Colonic mucosa (tissue), 4 donors: ENCODE measurements around the gene MDN1. TPM values are rescaled to one million over a fixed set of nuclear protein-coding genes. Genes with fewer than 3 reads are reported as not detected.

Experiments
- DNase-seq: peaks from one replicate; pipeline ENCODE4 v3.0.0-alpha.2; 2020
- H3K27ac ChIP-seq: fragments of 200-600 bp; one replicate; pipeline ENCODE4 v1.8.0; 2021
- H3K27me3 ChIP-seq: fragments of 200-600 bp; one replicate; pipeline ENCODE4 v1.8.0; 2021
- H3K36me3 ChIP-seq: fragments of 200-600 bp; one replicate; pipeline ENCODE4 v1.8.0; 2021
- H3K4me1 ChIP-seq: fragments of 200-600 bp; one replicate; pipeline ENCODE4 v1.8.0; 2021; ENCODE audit warnings: mild to moderate bottlenecking
- H3K4me3 ChIP-seq: fragments of 200-600 bp; one replicate; pipeline ENCODE4 v1.8.0; 2021
- H3K9ac ChIP-seq, 2 donors: one replicate each; pipeline ENCODE4 v1.7.0; 2013; ENCODE audit warnings: control low read depth in 2 of 2, low read depth in 2 of 2, low read length in 2 of 2
- H3K9me3 ChIP-seq: fragments of 200-600 bp; one replicate; pipeline ENCODE4 v1.8.0; 2021
- intact Hi-C: fragments of 100-400 bp; cut with DNase I; formaldehyde crosslinking; loops from one replicate; pipeline ENCODE4 v1.14.1; 2022
- total RNA-seq, 2 donors: library from RNA; stranded (reverse); fragmentation: NEBNext Ultra II Directional in 1 of 2; extraction: Animal tissue kit (Norgen Biotek cat#: 25700) in 1 of 2; gene quantifications; one replicate each; pipeline ENCODE4 v1.2.1, GENCODE V29; 2021
- TF ChIP-seq, protein P1 (sequence below): fragments of 200-600 bp; IDR thresholded peaks from one replicate; pipeline ENCODE4 v1.8.0; 2022; ENCODE audit warnings: antibody characterized with exemption, mild to moderate bottlenecking
- donor health status: healthy.
- donor health status: DM: no; HTN: no; CAD: no.
- donor health status: DM: no; HTN: no; CAD: no.

Gene MDN1
- total RNA-seq, 2 donors from 2014 or later, result 17.5 to 30.7 TPM

DNA sequence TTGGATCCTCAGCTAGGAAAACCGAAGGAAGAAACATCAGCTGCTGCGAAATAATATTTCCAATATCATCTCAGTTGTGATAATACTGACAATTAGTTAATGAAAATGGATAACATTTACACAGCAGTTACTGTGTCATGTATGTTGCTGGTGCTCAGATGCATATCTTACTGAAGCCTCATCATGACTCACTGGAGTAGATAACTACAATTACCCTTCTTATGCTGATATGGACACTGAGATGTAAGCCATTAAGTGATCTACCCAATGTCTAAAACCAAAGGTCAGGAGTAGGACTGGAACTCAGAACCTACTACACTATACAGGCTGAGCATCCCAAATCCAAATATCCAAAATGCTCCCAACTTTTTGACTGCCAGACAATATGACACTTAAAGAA lies 126.4 kb downstream of the MDN1 start:
- TF ChIP-seq, protein P1, sequence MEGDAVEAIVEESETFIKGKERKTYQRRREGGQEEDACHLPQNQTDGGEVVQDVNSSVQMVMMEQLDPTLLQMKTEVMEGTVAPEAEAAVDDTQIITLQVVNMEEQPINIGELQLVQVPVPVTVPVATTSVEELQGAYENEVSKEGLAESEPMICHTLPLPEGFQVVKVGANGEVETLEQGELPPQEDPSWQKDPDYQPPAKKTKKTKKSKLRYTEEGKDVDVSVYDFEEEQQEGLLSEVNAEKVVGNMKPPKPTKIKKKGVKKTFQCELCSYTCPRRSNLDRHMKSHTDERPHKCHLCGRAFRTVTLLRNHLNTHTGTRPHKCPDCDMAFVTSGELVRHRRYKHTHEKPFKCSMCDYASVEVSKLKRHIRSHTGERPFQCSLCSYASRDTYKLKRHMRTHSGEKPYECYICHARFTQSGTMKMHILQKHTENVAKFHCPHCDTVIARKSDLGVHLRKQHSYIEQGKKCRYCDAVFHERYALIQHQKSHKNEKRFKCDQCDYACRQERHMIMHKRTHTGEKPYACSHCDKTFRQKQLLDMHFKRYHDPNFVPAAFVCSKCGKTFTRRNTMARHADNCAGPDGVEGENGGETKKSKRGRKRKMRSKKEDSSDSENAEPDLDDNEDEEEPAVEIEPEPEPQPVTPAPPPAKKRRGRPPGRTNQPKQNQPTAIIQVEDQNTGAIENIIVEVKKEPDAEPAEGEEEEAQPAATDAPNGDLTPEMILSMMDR, result no peak
- intact Hi-C loops, result no loop called here
- no peak for DNase-seq
- Histone ChIP-seq H3K9ac (no peak overlapping the region), H3K4me1 (no peaks in the 10 kb centered on the region), H3K4me3 (no peak overlapping the region), H3K36me3 (peaks cover 5% of the 10 kb centered on the region), H3K27me3 (no peaks in the 10 kb centered on the region), H3K9me3 (no peaks in the 10 kb centered on the region), H3K27ac (no peak overlapping the region)

DNA sequence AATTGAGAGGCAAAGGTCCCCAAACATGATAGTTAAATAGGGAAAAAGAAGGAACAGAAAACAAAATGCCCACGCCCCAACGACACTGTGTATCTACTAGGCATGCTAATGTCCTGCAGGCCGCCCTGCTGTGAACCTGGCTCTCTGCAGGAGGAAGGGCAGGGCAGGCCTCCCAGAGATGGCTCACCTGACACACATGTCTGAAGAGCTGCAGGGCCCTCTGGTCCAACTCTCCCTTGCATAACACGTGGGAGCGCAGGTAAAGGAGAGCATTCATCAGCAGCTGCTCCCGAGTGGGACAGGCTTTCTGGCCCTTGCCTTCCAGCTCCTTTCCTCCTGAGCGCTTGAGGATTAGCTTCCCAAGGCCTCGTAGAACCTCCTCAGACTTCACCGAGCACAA lies 127.3 kb downstream of the MDN1 start:
- Histone ChIP-seq H3K27ac (no peak overlapping the region), H3K9ac (no peak overlapping the region), H3K4me3 (no peak overlapping the region), H3K4me1 (no peaks in the 10 kb centered on the region), H3K36me3 (peaks cover 9% of the 10 kb centered on the region), H3K27me3 (no peaks in the 10 kb centered on the region), H3K9me3 (no peaks in the 10 kb centered on the region)
- no peak for DNase-seq
- intact Hi-C loops, result no loop called here
- TF ChIP-seq, protein P1, result no peak

GRCh38 chr6:89690944-89691324 lies 128.7 kb downstream of the MDN1 start:
- peaks cover 12% of the 10 kb centered on the region for H3K36me3 ChIP-seq
- no peaks in the 10 kb centered on the region for H3K4me1 ChIP-seq
- intact Hi-C loops, result no loop called here
- H3K27me3 ChIP-seq, result no peaks in the 10 kb centered on the region
- DNase-seq, result no peak
- H3K9me3 ChIP-seq, result no peaks in the 10 kb centered on the region
- no peak overlapping the region for H3K9ac ChIP-seq
- no peak overlapping the region for H3K4me3 ChIP-seq
- H3K27ac ChIP-seq, result no peak overlapping the region
- TF ChIP-seq, protein P1, result no peak

DNA sequence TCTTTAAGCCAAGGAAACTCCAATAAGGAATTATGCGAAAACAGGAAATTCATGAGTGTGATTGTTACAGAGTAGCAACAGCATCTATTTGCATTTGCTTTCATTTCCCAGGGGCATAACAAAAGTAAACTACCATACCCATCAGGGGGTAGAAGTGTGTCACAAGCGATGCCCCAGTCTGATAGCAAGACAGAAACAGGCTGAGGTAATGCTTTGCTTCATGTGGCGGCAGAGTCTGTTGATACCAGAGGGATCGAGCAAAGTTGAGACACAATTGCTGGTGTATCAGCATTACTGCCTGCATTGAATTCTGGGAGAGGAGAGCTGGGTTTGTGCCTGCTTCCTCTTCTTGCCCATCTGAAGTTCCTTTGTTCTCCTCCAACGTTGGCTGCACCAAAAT lies 129.9 kb downstream of the MDN1 start:
- Histone ChIP-seq H3K9ac (no peak overlapping the region), H3K4me1 (no peaks in the 10 kb centered on the region), H3K9me3 (no peaks in the 10 kb centered on the region), H3K4me3 (no peak overlapping the region), H3K36me3 (peaks cover 12% of the 10 kb centered on the region), H3K27me3 (no peaks in the 10 kb centered on the region), H3K27ac (no peak overlapping the region)
- TF ChIP-seq, protein P1, result no peak
- intact Hi-C loops, result no loop called here
- DNase-seq, result no peak

- TF ChIP-seq, protein P1, result no peak
- H3K36me3 ChIP-seq, result peaks cover 16% of the 10 kb centered on the region
- H3K27ac ChIP-seq, result no peak overlapping the region
- intact Hi-C loops, result no loop called here
- no peak overlapping the region for H3K4me3 ChIP-seq
- H3K9ac ChIP-seq, result no peak overlapping the region
- DNase-seq, result no peak
- H3K9me3 ChIP-seq, result no peaks in the 10 kb centered on the region
- H3K4me1 ChIP-seq, result no peaks in the 10 kb centered on the region
- H3K27me3 ChIP-seq, result no peaks in the 10 kb centered on the region
Observed at GRCh38 chr6:89688328-89688727, 131.3 kb downstream of the MDN1 start.

GRCh38 chr6:89685311-89685710 lies 134.3 kb downstream of the MDN1 start:
- H3K9me3 ChIP-seq, result no peaks in the 10 kb centered on the region
- peaks cover 11% of the 10 kb centered on the region for H3K36me3 ChIP-seq
- no peak overlapping the region for H3K9ac ChIP-seq
- H3K4me1 ChIP-seq, result no peaks in the 10 kb centered on the region
- intact Hi-C loops, result no loop called here
- H3K27ac ChIP-seq, result no peak overlapping the region
- H3K27me3 ChIP-seq, result no peaks in the 10 kb centered on the region
- TF ChIP-seq, protein P1, result no peak
- DNase-seq, result no peak
- H3K4me3 ChIP-seq, result no peak overlapping the region
